ENCODE data around the gene OMP.

OMP gene

DNA sequence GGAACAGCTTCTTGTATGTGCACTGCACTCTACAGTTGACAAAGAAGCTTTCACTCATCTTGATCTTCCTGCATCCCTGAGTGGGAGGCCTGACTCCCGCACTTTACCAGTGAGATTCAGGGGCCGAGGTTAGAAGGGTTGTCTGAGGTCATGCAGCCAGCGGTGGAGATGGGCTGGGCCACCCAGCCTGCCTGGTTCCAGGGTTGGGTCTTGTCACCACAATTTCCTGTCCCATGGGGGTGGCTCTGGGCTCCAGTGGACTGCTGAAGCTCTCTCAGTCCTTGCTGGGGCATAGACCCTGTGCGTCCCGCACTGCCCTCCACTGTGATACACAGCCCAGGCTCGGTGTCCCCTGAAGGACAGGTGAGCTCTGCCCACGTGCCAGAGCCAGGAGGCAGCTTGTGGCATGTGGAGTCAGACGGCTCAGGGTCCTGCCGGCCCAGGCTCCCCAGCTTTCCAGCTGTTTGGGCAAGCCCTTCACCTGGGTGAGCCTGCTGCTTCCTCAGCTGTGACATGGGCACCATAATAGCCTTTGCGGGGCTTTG is 18.5 kb downstream of the OMP start:
- DNase-seq (ENCODE audit: low read depth in 4 of 4, low spot score in 1 of 4), result no peak

DNA sequence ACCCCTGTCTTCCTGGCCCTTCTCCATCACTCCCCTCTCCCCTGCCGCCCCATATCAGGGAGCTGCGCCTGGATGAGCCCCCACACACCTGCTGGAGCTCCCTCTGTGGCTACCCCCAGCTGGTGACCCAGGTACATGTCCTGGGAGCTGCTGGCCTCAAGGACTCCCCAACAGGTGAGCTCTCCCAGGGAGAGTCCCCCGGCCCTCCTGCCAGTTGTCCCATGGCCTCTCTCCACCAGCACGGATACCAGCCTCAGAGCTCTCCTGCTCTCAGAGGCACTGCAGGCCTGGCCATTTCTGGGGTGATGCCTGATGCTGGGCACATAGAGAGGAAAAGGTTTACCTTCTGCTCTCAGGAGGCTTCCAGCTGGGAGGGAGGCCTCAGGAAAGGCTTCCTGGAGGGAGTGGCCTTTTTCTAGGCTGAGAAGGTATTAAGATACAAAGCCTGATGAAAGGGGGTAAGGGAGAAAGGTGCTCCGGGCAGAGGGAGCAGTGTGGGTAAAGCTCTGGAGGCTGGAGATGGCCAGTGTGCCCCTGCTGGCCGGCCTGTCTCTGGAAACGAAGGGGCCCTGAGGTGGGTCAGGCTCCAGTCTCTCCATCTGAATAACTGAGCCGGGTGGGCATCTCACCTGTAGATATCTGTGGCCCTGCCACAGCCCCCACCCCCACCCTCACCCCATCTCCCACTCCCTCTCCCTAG is 19.4 kb downstream of the OMP start:
- DNase-seq (ENCODE audit: low read depth in 4 of 4, low spot score in 1 of 4), result no peak

DNA sequence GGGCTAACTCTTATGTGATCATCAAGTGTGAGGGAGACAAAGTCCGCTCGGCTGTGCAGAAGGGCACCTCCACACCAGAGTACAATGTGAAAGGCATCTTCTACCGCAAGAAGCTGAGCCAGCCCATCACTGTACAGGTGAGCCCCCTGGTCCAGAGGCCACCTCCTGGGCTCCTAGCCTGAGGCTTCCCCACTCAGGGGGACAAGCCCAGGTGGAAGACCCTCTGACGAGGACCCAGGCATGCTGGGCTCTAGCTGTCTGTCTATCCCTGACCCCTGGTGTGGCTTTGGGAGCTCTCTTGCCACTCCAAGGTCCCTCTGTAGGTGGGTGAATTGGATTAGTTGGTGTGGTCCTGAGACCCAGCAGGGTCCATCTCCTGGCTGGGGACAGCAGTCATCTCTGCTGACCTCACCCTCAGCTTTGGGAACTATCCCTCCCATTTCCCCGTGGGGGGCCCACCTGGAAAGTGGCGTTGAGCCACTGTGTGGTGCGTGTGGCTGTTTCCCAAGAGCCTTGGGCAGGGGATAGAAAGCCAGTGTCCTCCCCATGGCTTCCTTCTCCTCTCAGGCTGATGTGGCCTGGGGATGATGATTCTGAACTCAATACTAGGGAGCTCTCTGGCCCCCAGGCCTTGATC is 20.1 kb downstream of the OMP start:
- DNase-seq (ENCODE audit: low read depth in 4 of 4, low spot score in 1 of 4), result no peak

DNA sequence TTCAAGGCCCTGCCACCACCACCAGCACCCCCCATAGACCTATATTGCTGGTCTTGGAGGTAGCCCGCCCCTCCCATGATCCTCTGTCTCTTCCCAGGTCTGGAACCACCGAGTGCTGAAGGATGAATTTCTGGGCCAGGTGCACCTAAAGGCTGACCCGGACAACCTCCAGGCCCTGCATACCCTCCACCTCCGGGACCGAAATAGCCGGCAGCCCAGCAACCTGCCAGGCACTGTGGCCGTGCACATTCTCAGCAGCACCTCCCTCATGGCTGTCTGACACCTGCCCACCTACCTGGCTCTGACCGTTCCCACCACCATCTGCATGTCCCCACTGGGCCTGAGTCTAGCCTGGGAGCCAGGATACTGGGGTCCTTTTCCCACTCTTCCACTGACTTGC is 21.0 kb downstream of the OMP start:
- DNase-seq (ENCODE audit: low read depth in 4 of 4, low spot score in 1 of 4), result no peak

DNA sequence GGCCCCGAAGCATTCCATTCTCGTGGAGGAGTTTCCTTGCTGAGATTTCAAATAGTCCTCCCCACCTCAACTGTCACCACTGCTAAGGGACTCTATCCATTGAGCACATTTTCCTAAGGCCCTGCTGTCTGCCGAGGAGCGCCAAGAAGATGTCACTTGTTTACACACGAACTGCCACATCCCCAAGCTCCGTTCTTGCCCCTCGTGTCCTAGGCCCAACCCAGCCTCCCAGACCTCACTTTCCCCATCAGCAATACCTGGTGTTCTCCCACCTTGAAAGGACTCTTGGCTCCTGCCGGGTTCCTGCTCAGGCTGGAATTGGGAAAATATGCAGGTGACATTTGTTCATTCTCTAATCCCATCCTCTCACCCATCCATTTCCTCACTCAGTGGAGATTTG is 21.4 kb downstream of the OMP start:
- DNase-seq (ENCODE audit: low read depth in 4 of 4, low spot score in 1 of 4), result no peak

DNA sequence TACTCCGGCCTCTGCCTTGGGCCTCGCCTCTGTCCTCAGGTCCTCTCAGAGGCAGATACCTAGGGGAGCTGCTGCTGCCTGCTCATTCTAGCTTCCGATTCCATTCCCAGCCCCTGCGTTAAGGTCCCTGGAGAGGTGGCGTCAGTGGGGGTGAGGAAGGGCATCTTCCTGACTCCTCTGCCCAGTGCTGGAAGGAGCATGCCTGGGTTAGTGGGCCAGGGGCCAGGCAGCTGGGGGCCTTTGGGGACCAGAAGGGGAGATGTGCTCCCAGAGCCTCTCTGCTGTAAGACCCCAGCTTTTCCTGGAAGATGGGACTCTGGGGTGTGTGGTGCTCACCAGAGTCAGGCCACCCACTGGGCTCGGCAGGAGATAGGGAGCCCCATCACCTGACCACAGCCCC is 21.8 kb downstream of the OMP start:
- no peak for DNase-seq (ENCODE audit: low read depth in 4 of 4, low spot score in 1 of 4)

DNA sequence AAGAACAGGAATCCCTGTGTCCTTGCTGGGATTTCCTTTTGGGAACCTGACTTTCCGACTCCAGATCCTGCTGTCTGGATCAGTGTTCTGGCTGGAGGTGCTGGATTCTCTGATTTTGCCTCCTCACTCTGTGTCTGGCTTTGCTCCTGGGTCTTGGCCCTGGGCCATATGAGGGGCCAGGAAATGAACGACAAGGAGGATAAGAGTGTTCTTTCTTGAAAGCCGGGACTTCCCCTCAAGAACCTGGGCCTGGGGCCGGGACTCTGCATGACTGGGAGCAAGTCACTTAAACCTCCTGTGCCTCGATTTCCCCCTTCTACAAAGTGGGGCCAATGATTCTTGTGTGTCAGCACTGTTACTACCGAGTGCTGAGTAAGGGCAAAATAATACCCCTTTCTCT is 22.6 kb downstream of the OMP start:
- DNase-seq (ENCODE audit: low read depth in 4 of 4, low spot score in 1 of 4), result no peak

DNA sequence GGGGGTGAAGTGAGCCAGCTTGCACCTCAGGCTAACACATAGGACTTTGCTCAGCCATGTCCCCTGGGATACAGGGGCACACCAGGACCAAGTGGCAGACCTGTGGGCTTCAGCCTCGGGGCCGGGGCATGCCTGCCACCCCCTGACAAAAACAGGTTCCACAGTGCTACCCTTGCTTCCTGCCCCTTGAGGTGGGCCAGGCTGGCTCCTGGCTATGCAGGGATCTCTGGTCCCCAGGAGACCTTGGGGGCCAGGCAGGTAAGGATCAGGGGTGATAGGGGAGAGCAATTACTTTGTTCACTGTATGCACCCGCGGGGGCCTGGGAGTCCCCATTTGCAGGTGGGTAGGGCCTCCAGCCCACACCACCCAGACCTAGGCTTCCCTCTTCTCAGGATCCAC is 23.1 kb downstream of the OMP start:
- no peak for DNase-seq (ENCODE audit: low read depth in 4 of 4, low spot score in 1 of 4)

DNA sequence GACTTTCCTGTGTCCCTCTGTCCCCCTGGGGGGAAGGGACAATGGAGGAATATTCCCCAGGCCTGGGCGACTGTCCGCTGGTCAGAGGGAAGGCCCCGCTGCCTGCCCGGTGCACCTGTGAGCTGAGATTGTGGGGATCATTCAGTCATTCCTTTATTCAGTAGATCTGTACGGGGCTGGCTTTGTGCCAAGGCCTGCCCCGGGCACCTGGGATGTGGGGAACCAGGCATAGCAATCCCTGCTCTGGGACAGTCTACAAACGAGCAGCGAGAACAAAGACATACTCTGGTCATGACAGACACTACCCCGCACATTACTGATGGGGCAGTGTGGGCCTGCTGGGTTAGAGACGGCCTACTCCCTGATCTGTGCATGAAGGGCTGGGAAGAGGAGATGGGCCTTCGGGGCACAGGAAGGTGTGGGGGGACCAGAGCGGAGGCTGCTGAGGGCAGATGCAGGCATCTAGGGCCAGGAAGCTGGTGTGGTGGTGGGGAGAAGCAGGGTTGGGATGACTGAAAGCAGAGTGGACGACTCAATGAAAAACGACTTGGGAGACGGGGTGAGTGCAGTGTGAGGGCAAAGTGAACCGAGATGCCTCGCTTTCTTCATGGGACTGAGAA is 23.6 kb downstream of the OMP start:
- DNase-seq (ENCODE audit: low read depth in 4 of 4, low spot score in 1 of 4), result no peak

DNA sequence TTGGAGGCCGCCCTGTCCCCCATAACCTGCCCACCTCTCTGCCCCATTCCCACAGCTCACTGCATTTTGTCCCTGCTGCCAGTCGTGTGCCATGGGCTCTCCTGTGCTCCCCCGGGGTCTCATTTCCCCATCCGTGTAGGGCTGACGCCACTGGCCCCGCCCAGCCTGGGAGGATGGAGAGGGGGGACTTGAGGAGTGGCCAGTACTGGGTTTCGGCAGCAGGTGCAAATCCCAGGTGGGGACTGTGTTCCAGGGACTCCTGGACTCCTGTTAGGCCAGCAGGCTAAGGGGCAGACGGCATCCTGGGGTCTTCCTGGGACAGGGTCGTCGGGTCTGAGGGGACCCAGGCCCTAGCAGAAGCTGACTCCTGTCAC is 24.2 kb downstream of the OMP start:
- no peak for DNase-seq (ENCODE audit: low read depth in 4 of 4, low spot score in 1 of 4)

DNA sequence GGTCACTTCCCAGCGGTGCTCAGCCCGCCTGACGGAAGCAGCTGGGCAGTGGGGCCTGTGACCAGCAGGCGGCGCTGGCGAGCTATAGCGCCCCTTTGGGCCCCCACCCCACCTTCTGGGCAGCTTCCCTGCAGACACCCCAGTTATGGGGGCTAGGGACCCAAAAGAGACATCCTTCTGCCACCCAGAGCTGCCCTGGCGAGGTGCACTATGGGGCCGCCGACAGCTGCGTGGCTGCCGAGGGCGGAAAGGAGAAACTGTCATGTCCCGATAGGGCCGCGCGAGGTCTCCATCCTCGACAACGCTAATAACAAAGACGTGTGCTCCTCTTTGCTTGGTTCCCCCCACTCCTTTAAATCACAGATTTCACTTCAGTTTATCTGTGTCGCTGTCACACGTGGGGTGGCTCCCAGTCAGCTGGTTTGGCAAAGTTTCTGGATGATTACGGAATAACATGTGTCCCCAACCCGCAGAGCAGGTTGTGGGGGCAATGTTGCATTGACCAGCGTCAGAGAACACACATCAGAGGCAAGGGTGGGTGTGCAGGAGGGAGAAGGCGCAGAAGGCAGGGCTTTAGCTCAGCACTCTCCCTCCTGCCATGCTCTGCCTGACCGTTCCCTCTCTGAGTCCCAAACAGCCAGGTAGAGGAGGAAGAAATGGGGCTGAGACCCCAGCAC is 24.7 kb downstream of the OMP start:
- DNase-seq (ENCODE audit: low read depth in 4 of 4, low spot score in 1 of 4), result peak; percentile 24 to 45 (median 32)

DNA sequence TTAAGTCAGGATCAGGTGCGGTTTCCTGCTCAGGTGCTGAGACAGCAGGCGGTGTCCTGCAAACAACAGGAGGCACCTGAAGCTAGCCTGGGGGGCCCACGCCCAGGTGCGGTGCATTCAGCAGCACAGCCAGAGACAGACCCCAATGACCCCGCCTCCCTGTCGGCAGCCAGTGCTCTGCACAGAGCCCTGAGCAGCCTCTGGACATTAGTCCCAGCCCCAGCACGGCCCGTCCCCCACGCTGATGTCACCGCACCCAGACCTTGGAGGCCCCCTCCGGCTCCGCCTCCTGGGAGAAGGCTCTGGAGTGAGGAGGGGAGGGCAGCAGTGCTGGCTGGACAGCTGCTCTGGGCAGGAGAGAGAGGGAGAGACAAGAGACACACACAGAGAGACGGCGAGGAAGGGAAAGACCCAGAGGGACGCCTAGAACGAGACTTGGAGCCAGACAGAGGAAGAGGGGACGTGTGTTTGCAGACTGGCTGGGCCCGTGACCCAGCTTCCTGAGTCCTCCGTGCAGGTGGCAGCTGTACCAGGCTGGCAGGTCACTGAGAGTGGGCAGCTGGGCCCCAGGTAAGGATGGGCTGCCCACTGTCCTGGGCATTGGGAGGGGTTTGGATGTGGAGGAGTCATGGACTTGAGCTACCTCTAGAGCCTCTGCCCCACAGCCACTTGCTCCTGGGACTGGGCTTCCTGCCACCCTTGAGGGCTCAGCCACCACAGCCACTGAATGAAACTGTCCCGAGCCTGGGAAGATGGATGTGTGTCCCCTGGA is 25.5 kb downstream of the OMP start, which contains the start of gene MYO7A:
MYO7A (plus strand) TSS at position 327 of the 772 bp plus-strand sequence. CDS start 2,389 bp downstream, outside the sequence.
- DNase-seq (ENCODE audit: low read depth in 4 of 4, low spot score in 1 of 4), result no peak

DNA sequence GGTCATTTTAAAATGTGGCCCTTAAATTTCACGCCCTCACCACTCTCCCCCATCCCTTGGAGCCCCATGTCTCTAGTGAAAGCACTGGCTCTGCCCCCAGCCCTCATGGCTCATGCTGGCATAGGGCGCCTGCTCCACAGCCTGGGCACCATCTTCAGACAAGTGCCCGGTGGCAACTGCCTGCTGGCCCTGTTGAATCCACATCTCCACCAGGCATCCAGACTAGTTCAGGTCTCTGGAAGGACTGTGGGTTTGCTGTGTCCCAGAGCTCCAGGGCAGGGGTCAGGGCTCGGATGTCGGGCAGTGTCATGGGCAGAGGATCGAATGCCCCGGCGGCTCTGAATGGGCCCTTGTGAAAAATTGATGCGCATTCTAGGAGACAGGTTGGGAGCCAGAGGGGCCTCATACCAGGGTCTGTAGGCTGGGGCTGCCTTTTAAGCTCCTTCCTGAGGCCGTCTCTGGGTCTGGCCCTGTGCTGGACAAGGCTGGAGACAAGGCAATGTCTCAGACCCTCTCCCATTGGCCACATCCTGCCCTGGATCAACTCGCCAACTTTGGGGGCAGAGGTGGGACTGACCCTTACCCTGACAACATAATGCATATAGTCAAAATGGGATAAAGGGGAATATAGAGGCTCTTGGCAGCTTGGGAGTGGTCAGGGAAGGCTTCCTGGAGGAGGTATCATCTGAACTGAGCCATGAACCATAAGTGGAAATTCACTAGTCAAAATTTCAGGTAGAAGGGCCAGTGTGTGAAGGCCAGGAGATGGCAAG is 26.6 kb downstream of the OMP start:
- no peak for DNase-seq (ENCODE audit: low read depth in 4 of 4, low spot score in 1 of 4)

DNA sequence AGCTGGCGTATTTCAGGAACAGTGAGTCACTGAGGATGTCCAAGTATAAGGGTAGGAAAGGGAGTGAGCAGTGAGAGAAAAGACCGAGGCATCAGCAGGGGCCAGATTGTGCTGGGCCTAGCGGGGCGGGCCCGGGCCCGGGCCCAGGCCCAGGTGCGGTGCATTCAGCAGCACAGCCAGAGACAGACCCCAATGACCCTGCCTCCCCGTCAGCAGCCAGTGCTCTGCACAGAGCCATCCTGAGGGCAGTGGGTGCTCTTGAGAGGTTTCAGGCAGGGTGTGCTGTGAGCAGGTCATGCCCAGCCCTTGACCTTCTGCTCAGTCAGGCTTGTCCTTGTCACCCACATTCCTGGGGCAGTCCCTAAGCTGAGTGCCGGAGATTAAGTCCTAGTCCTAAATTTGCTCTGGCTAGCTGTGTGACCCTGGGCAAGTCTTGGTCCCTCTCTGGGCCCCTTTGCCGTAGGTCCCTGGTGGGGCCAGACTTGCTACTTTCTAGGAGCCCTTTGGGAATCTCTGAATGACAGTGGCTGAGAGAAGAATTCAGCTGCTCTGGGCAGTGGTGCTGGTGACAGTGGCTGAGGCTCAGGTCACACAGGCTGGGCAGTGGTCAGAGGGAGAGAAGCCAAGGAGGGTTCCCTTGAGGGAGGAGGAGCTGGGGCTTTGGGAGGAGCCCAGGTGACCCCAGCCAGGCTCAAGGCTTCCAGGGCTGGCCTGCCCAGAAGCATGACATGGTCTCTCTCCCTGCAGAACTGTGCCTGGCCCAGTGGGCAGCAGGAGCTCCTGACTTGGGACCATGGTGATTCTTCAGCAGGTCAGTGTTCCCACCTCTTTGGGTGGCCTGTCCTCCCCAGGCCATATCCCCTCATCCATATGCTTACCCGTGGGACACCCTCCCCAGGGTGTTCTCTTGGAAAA is 27.5 kb downstream of the OMP start:
- DNase-seq (ENCODE audit: low read depth in 4 of 4, low spot score in 1 of 4), result no peak

DNA sequence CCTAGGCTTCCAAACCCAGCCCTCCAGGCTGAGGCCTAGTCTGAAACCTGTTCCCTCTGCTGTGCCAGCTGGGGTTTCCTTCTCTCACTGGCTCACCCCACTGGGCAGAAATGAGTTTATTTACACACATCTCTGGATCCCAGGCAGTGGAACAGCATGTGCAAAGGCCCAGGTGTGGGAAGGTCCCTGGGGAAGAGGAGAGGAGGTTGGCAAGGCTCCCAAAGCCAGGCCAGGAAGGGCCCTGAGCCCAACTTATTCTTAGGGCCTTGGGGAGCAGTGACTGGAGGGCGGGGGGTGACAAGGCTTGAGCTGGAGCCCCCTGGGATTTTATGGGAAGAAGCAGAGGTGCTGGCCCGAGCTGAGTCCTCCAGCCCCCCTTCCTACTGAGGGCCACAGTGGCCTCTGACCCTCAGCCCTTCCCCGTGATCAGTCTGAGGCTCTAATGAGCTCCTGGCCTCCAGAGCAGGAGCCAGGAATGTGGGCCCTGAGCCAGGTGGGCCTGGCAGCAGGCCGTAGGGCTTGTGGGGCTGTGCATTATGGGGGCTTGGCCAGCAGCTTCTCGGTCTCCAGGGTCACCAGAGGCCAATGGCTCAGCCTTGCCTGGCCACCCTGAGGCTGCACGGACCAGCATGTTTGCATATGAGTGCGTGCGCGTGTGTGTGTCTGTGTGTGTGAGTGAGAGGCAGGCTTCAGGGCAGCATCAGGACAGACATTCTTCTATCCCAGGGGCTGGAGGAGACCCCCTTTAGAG is 28.3 kb downstream of the OMP start:
- DNase-seq (ENCODE audit: low read depth in 4 of 4, low spot score in 1 of 4), result no peak

DNA sequence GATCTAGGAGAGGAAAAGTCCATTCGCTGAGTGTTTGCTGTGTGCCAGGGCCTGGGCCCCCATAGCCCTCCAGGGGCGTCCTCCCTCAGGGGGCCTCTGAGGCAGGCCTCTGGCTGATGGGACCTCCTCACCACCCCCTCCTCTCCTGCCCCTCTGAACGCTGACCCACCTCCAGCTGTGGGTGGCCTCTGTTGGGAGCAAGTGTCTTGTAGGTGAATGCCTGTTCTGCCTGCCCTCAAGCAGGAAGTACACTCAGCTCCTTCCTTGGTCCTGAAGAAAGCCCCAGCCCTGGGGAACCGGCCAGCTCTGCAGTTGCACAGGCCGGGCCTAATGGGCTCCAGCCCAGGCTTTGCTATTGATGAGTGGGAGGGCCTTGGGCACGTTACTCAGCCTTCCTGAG is 28.9 kb downstream of the OMP start:
- no peak for DNase-seq (ENCODE audit: low read depth in 4 of 4, low spot score in 1 of 4)

DNA sequence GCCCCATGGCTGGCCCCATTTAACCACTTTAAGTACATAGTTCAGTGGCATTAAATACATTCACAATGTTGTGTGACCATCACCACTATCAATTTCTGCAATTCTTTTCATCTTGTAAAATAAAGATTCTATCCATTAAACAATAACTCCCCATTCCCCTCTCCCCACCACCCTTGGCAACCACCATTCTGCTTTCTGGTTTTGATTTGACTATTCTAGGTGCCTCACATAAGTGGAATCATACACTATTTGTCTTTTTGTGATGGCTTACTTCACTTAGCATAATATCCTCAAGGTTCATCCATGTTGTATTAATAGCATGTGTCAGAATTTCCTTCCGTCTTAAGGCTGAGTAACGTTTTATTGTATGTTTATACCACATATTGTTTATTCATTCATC is 32.4 kb downstream of the OMP start:
- no peak for DNase-seq (ENCODE audit: low read depth in 4 of 4, low spot score in 1 of 4)

DNA sequence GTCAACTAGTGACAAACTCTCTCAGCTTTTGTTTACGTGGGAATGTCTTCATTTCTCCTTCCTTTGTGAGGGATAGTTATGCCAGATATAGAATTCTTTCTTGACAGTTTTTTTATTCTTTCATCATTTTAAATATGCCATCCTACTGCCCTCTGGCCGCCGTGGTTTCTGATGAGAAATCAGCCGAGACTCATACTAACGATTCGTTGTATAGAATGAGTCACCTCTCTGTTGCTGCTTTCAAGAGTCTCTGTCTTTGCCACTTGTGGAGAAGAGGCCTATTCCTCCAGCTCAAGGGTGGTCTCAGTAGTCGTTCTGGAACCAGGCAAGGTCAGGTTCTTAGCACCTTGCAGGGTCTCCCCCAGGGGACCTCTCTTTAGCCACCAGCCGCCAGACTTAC is 33.4 kb downstream of the OMP start:
- no peak for DNase-seq (ENCODE audit: low read depth in 4 of 4, low spot score in 1 of 4)

All from stimulated activated CD4-positive, alpha-beta T cell treated with anti-CD3 and anti-CD28 coated beads, Interleukin-1b, Interleukin-23, amount 100 ng/mL, for 24 hours (primary cell).